Loucy (cell line): ENCODE measurements around the gene UBR4.

ENCODE experiments used
- H2AFZ ChIP-seq: fragments of 200-600 bp; sonication (generic); 2 replicates; pipeline ENCODE4 v1.6.0; 2016; ENCODE audit warnings: antibody characterized with exemption, mild to moderate bottlenecking, low read length, moderate library complexity
- H3F3A ChIP-seq: fragments of 200-600 bp; 2 replicates; pipeline ENCODE4 v1.6.0; 2016; ENCODE audit warnings: antibody characterized with exemption, low read depth, mild to moderate bottlenecking
- H3K27me3 ChIP-seq: fragments of 200-600 bp; sonication (generic); 2 replicates; pipeline ENCODE4 v1.6.1; 2014; ENCODE audit warnings: low read length, mild to moderate bottlenecking; ENCODE audit not compliant: insufficient read depth, poor library complexity, severe bottlenecking
- H3K36me3 ChIP-seq: fragments of 200-600 bp; sonication (generic); 2 replicates; pipeline ENCODE4 v1.6.1; 2016; ENCODE audit warnings: low read length; ENCODE audit not compliant: insufficient read depth
- H3K4me1 ChIP-seq: fragments of 200-600 bp; sonication (generic); 2 replicates; pipeline ENCODE4 v1.5.1; 2014; ENCODE audit warnings: low read length, mild to moderate bottlenecking; ENCODE audit not compliant: insufficient read depth, poor library complexity, severe bottlenecking
- H3K4me2 ChIP-seq: fragments of 200-600 bp; sonication (generic); 2 replicates; pipeline ENCODE4 v1.6.0; 2014; ENCODE audit warnings: antibody characterized with exemption, low read length, low read depth, mild to moderate bottlenecking; ENCODE audit not compliant: poor library complexity, severe bottlenecking
- H3K4me3 ChIP-seq: fragments of 200-600 bp; sonication (generic); 2 replicates; pipeline ENCODE4 v1.5.1; 2014; ENCODE audit warnings: low read length, mild to moderate bottlenecking, mixed read lengths; ENCODE audit not compliant: poor library complexity, severe bottlenecking
- H3K79me2 ChIP-seq: fragments of 200-600 bp; sonication (generic); 2 replicates; pipeline ENCODE4 v1.6.1; 2014; ENCODE audit warnings: low read length; ENCODE audit not compliant: insufficient read depth
- H3K9ac ChIP-seq: fragments of 200-600 bp; sonication (generic); 2 replicates; pipeline ENCODE4 v1.6.0; 2014; ENCODE audit warnings: mild to moderate bottlenecking, low read depth, low read length, moderate library complexity; ENCODE audit not compliant: poor library complexity, severe bottlenecking
- H3K9me2 ChIP-seq: fragments of 200-600 bp; sonication (generic); replicated peaks from 2 replicates; pipeline ENCODE4 v1.6.1; 2016; ENCODE audit warnings: low read depth, low read length, mixed read lengths
- H3K9me3 ChIP-seq: fragments of 200-600 bp; sonication (generic); 2 replicates; pipeline ENCODE4 v1.6.1; 2014; ENCODE audit warnings: mild to moderate bottlenecking, antibody characterized with exemption, low read length, low read depth; ENCODE audit not compliant: insufficient read depth
- H4K20me1 ChIP-seq: fragments of 200-600 bp; sonication (generic); 2 replicates; pipeline ENCODE4 v1.6.0; 2014; ENCODE audit warnings: antibody characterized with exemption, low read length, mild to moderate bottlenecking; ENCODE audit not compliant: insufficient read depth, poor library complexity, severe bottlenecking
- EZH2phosphoT487 ChIP-seq: fragments of 200-600 bp; IDR thresholded peaks from 2 replicates; pipeline ENCODE4 v1.6.1; 2018; ENCODE audit warnings: antibody characterized with exemption, mild to moderate bottlenecking, moderate library complexity, borderline replicate concordance
- TF ChIP-seq, protein P1 (sequence below): fragments of 200-600 bp; sonication (generic); conservative IDR thresholded peaks from 2 replicates; pipeline ENCODE4 v1.5.1; 2014; ENCODE audit warnings: mild to moderate bottlenecking, antibody characterized with exemption, low read length

UBR4 gene

DNA sequence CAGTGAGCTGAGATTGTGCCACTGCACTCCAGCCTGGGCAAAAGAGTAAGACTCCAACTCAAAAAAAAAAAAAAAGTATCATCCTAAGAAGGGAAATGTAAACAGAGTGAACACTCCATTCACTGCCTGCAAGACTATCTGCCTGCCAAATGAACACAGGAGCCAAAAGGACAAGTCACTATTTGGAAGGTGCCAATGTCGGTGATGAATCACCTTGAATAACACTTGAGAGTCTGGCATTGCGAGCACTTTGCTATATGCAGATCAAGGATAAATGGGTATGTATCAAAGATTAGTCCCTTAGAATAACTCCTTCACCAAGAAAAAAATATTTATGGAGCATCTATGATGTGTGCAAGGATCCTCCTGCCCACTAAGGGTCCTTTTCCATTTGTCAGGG is 6.6 kb downstream of the UBR4 start:
- peaks cover 34% of the 10 kb centered on the region; the same call in 1 of the 2 replicates for H3K36me3 ChIP-seq
- H3K4me3 ChIP-seq, result no peak overlapping the region
- H3K9me3 ChIP-seq, result no peaks in the 10 kb centered on the region
- no peaks in the 10 kb centered on the region for H3K27me3 ChIP-seq
- H2AFZ ChIP-seq, result no peak overlapping the region
- peaks cover 89% of the 10 kb centered on the region for H3K79me2 ChIP-seq
- peaks cover 47% of the 10 kb centered on the region for H3K4me1 ChIP-seq
- peaks cover 80% of the 10 kb centered on the region for H4K20me1 ChIP-seq
- H3K9ac ChIP-seq, result no peak overlapping the region
- H3K9me2 ChIP-seq, result no peaks in the 10 kb centered on the region
- no peaks in the 10 kb centered on the region; the same call in 1 of the 2 replicates for H3F3A ChIP-seq
- peak overlapping the region; percentile 96 for H3K4me2 ChIP-seq
- no peak for TF ChIP-seq EZH2phosphoT487
- TF ChIP-seq, protein P1, sequence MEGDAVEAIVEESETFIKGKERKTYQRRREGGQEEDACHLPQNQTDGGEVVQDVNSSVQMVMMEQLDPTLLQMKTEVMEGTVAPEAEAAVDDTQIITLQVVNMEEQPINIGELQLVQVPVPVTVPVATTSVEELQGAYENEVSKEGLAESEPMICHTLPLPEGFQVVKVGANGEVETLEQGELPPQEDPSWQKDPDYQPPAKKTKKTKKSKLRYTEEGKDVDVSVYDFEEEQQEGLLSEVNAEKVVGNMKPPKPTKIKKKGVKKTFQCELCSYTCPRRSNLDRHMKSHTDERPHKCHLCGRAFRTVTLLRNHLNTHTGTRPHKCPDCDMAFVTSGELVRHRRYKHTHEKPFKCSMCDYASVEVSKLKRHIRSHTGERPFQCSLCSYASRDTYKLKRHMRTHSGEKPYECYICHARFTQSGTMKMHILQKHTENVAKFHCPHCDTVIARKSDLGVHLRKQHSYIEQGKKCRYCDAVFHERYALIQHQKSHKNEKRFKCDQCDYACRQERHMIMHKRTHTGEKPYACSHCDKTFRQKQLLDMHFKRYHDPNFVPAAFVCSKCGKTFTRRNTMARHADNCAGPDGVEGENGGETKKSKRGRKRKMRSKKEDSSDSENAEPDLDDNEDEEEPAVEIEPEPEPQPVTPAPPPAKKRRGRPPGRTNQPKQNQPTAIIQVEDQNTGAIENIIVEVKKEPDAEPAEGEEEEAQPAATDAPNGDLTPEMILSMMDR, result no peak

DNA sequence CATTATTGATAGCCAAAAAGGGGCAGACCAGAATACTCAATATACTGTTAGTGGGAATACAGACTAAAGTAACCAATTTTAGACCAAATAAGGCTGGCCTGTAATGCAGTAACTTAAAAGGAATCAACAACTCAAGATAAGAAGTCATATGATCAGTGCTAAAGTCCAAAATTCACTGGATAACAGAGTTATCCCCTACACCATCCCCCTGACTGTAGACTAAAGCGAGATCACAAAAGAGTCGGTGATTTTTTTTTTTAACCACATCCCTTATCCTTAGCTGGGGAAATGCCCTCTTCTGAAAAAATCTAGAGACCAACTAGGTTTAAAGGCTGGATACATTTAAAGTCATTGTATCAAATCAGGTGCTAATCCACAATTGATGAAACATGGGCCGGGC is 7.7 kb downstream of the UBR4 start:
- Histone ChIP-seq H3K4me1 (peaks cover 39% of the 10 kb centered on the region), H4K20me1 (peaks cover 71% of the 10 kb centered on the region)

DNA sequence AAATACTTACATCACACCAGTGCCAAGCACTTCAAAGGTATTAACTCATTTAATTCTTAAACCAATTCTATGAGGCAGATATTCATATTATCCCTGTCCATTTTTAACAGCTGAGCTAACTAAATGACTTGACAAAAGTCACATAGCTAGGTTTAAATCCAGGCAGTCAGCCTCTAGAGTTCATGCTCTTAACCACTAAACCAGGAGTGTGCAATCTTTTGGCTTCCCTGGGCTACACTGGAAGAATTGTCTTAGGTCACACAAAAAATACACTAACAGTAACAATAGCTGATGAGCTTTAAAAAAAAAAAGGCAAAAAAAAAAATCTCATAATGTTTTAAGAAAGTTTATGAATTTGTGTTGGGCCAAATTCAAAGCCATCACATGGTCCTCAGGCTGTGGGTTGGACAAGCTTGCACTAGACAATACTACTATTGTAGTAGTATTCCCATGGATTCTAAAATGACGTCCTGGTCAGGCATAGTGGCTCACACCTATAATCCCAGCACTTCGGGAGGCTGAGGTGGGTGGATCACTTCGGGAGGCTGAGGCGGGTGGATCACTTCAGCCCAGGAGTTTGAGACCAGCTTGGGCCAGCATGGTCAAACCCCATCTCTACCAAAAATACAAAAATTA is 10.0 kb downstream of the UBR4 start:
- no peak overlapping the region for H3K4me3 ChIP-seq
- H3K9ac ChIP-seq, result no peak overlapping the region
- no peaks in the 10 kb centered on the region for H3K9me3 ChIP-seq
- H3K79me2 ChIP-seq, result peaks cover 56% of the 10 kb centered on the region
- no peak overlapping the region for H2AFZ ChIP-seq
- no peaks in the 10 kb centered on the region for H3K9me2 ChIP-seq
- peaks cover 50% of the 10 kb centered on the region for H4K20me1 ChIP-seq
- TF ChIP-seq EZH2phosphoT487, result no peak
- TF ChIP-seq, protein P1, result no peak
- H3K4me1 ChIP-seq, result peaks cover 18% of the 10 kb centered on the region
- peaks cover 66% of the 10 kb centered on the region for H3K36me3 ChIP-seq
- no peaks in the 10 kb centered on the region for H3K27me3 ChIP-seq
- H3F3A ChIP-seq, result no peaks in the 10 kb centered on the region; the same call in 1 of the 2 replicates
- H3K4me2 ChIP-seq, result no peak overlapping the region

More for the DNA sequence above, 7.7 kb downstream of the UBR4 start:
- Histone ChIP-seq H3K9me3 (no peaks in the 10 kb centered on the region), H3F3A (no peaks in the 10 kb centered on the region; the same call in 1 of the 2 replicates), H3K27me3 (no peaks in the 10 kb centered on the region), H3K9me2 (no peaks in the 10 kb centered on the region), H3K79me2 (peaks cover 79% of the 10 kb centered on the region), H3K36me3 (peaks cover 44% of the 10 kb centered on the region; the same call in 1 of the 2 replicates), H3K4me2 (peak overlapping the region; percentile 19), H3K9ac (no peak overlapping the region), H3K4me3 (no peak overlapping the region), H2AFZ (no peak overlapping the region)
- TF ChIP-seq, protein P1, result no peak
- no peak for TF ChIP-seq EZH2phosphoT487
